GM12891 (cell line): ENCODE data around the gene PLA2G10.

ENCODE experiments used
- PAX5 ChIP-seq: IDR thresholded peaks from 2 replicates; pipeline ENCODE4 v1.6.1; 2011; ENCODE audit warnings: low read length, moderate library complexity, mild to moderate bottlenecking; ENCODE audit not compliant: insufficient read depth, severe bottlenecking
- POLR2A ChIP-seq: IDR thresholded peaks from 2 replicates; pipeline ENCODE4 v1.6.1; 2011; ENCODE audit warnings: low read depth, low read length, control low read depth
- POLR2AphosphoS5 ChIP-seq: IDR thresholded peaks from 2 replicates; pipeline ENCODE4 v1.6.1; 2011; ENCODE audit warnings: low read depth, low read length, control low read depth
- POU2F2 ChIP-seq: IDR thresholded peaks from 2 replicates; pipeline ENCODE4 v1.6.1; 2011; ENCODE audit warnings: low read depth, mild to moderate bottlenecking, control low read depth, low read length, moderate library complexity

DNA sequence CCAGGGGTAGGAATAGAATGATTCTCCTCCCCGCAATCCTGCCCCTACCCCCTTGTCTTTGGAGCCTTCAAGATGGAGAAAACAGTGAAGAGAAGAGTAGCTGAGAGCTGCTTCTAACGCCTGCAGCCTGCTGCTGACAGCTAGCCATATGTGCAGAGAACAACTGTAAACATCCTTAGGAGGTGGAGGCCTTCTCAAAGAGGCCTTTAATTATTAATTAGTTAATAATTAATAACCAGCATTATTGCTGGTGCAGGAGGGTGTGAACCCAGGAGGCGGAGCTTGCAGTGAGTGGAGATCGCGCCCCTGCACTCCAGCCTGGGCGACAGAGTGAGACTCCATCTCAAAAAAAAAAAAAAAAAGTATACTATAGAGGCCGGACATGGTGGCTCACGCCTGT lies 52.9 kb downstream of the PLA2G10 start:
- TF ChIP-seq POU2F2: no peak
- no peak for TF ChIP-seq POLR2A
- TF ChIP-seq PAX5: no peak
- no peak for TF ChIP-seq POLR2AphosphoS5
